PFSK-1 (cell line): ENCODE data around the gene FGFR2.

Experiments
- SIN3A ChIP-seq: IDR thresholded peaks from 2 replicates; pipeline ENCODE4 v1.6.1; 2012; ENCODE audit warnings: mild to moderate bottlenecking, low read length, moderate library complexity, borderline replicate concordance; ENCODE audit not compliant: insufficient read depth
- TAF1 ChIP-seq: IDR thresholded peaks from 2 replicates; pipeline ENCODE4 v1.6.1; 2012; ENCODE audit warnings: low read length, control low read depth, borderline replicate concordance; ENCODE audit not compliant: insufficient read depth

DNA sequence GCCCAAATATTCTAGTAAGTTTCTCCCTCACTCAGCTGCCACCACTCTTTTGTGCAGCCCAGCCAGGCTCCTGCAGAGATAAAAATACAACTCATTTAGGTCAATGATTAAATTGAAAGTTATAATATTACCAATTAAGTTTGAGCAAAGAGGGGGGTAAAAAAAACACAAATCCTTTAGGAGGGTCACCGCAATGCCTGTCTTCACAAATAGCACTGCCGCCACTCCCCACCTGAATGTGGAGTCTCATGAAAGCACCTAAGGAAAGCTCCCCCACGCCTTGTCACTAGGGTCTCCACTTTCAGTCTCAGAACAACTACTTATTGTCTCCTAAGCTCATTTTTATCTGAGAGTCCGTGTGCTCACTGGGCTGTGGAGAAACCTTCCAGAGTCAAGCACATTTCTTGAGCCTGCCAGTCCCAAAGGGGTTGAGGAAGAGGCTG is 148.7 kb downstream of the FGFR2 start:
- no peak for TF ChIP-seq TAF1
- TF ChIP-seq SIN3A: no peak
